Astrocyte (in vitro differentiated cells and primary cell): ENCODE data around the gene SLC9A5.

Experiments
- CTCF ChIP-seq: IDR thresholded peaks from 2 replicates; pipeline ENCODE4 v1.5.1; 2011; ENCODE audit warnings: low read depth, mild to moderate bottlenecking, inconsistent platforms, low read length, moderate library complexity; ENCODE audit not compliant: insufficient read depth
- EZH2 ChIP-seq: IDR thresholded peaks from 2 replicates; pipeline ENCODE4 v1.6.1; 2012; ENCODE audit warnings: mild to moderate bottlenecking, low read length, inconsistent platforms; ENCODE audit not compliant: insufficient read depth

GRCh38 chr16:67199808-67200198 is 49.0 kb upstream of the SLC9A5 start:
- TF ChIP-seq CTCF (no peak), EZH2 (no peak)
